PFSK-1 (cell line): ENCODE measurements around the gene FAM170B.

ENCODE experiments used
- FOXP2 ChIP-seq: optimal IDR thresholded peaks from 2 replicates; pipeline ENCODE3; 2011; ENCODE audit warnings: borderline replicate concordance, control low read depth, inconsistent platforms; ENCODE audit not compliant: insufficient read depth; ENCODE audit errors: extremely low read length, extremely low read depth
- POLR2AphosphoS5 ChIP-seq: IDR thresholded peaks from 2 replicates; pipeline ENCODE4 v1.6.1; 2012; ENCODE audit warnings: low read depth, mild to moderate bottlenecking, control low read depth, low read length, moderate library complexity
- SIN3A ChIP-seq: IDR thresholded peaks from 2 replicates; pipeline ENCODE4 v1.6.1; 2012; ENCODE audit warnings: mild to moderate bottlenecking, low read length, moderate library complexity, borderline replicate concordance; ENCODE audit not compliant: insufficient read depth
- TAF1 ChIP-seq: IDR thresholded peaks from 2 replicates; pipeline ENCODE4 v1.6.1; 2012; ENCODE audit warnings: low read length, control low read depth, borderline replicate concordance; ENCODE audit not compliant: insufficient read depth
- TF ChIP-seq, protein P1 (sequence below), 2 experiments: IDR thresholded peaks; 2 replicates each; pipeline versions ENCODE4 v1.6.1 to v1.8.0; 2011 to 2012; ENCODE audit warnings: low read depth in 2 of 2, low read length in 2 of 2, control low read depth in 1 of 2, inconsistent platforms in 1 of 2, mild to moderate bottlenecking in 1 of 2, moderate library complexity in 1 of 2; ENCODE audit not compliant: insufficient read depth in 1 of 2

Gene FAM170B

DNA sequence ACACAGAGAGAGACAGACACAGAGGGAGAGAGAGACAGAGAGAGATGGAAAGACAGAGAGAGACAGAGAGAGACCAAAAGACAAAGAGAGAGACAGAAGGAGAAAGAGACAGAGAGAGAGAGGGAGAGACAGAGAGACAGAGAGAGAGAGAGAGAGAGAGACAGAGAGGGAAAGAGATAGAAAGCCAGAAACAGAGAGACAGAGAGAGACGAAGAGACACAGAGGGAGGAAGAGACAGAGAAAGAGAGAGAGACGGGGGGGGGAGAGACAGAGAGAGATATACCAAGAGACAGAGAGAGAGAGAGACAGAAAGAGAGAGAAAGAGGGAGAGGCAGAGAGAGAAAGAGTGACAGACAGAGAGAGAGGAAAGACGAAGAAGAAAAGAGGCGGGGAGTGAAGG lies 28.7 kb downstream of the FAM170B start:
- TF ChIP-seq, protein P1, sequence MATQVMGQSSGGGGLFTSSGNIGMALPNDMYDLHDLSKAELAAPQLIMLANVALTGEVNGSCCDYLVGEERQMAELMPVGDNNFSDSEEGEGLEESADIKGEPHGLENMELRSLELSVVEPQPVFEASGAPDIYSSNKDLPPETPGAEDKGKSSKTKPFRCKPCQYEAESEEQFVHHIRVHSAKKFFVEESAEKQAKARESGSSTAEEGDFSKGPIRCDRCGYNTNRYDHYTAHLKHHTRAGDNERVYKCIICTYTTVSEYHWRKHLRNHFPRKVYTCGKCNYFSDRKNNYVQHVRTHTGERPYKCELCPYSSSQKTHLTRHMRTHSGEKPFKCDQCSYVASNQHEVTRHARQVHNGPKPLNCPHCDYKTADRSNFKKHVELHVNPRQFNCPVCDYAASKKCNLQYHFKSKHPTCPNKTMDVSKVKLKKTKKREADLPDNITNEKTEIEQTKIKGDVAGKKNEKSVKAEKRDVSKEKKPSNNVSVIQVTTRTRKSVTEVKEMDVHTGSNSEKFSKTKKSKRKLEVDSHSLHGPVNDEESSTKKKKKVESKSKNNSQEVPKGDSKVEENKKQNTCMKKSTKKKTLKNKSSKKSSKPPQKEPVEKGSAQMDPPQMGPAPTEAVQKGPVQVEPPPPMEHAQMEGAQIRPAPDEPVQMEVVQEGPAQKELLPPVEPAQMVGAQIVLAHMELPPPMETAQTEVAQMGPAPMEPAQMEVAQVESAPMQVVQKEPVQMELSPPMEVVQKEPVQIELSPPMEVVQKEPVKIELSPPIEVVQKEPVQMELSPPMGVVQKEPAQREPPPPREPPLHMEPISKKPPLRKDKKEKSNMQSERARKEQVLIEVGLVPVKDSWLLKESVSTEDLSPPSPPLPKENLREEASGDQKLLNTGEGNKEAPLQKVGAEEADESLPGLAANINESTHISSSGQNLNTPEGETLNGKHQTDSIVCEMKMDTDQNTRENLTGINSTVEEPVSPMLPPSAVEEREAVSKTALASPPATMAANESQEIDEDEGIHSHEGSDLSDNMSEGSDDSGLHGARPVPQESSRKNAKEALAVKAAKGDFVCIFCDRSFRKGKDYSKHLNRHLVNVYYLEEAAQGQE (IDR thresholded peaks at IDR 0.05; ENCODE audit: insufficient read depth in 1 of 2, low read depth in 2 of 2, low read length in 2 of 2), result no peak
- TF ChIP-seq SIN3A, result no peak
- TF ChIP-seq POLR2AphosphoS5, result no peak
- TF ChIP-seq TAF1, result no peak
- no peak for TF ChIP-seq FOXP2

DNA sequence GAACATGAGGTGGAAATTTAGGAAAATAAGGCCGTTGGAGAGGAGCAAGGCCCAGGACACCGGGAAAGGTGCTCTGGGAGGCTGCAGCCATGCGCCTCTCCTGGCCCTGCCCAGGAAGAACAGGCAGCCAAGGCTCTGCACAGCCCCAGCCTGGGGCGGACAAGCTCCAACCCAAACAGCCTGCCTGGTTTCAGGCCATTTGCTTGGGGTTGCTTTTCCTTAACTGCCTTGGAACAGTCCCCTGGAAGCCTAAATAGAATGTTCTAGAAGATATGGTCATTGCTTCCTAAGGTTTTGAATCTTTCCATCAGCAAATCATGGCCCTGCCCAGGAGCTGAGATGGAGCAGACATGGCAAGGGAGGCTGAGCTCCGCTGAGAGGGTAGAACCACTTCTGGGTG lies 29.5 kb downstream of the FAM170B start:
- no peak for TF ChIP-seq TAF1

- TF ChIP-seq FOXP2 (no peak), POLR2AphosphoS5 (no peak), TAF1 (no peak), SIN3A (no peak)
- TF ChIP-seq, protein P1 (IDR thresholded peaks at IDR 0.05; ENCODE audit: insufficient read depth in 1 of 2, low read depth in 2 of 2, low read length in 2 of 2), result no peak
Observed at GRCh38 chr10:49103761-49104160, 30.1 kb downstream of the FAM170B start.

GRCh38 chr10:49099046-49099445 lies 34.8 kb downstream of the FAM170B start:
- TF ChIP-seq FOXP2 (no peak), TAF1 (no peak)

DNA sequence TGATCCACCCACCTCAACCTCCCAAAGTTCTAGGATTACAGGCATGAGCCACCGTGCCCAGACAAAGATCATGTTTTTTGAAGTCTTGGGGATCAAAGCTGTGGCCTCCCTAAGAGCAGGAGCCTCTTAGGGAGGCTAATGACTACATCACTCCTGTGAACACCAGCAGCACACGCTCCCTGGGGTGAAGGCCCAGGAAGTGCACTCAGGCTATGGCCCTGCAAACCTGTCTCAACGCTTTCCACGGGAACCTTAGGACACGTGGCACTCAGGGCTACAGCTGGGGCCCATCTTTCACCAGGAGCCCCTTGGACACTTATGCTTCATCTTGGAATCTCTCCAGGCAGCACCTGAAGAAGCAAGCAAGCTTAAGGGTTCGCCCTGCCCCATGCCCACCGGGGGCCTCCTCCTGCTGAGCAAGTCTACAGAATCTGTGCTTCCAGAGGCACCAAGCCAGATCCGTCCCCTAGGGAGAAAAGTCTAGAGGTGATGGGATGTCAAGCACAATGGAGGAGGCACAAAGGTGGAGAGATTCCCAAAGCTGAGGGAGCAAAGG lies 36.9 kb downstream of the FAM170B start:
- TF ChIP-seq FOXP2, result no peak
- TF ChIP-seq, protein P1 (IDR thresholded peaks at IDR 0.05; ENCODE audit: insufficient read depth in 1 of 2, low read depth in 2 of 2, low read length in 2 of 2), result no peak
- TF ChIP-seq SIN3A, result no peak
- TF ChIP-seq TAF1, result no peak
- no peak for TF ChIP-seq POLR2AphosphoS5

DNA sequence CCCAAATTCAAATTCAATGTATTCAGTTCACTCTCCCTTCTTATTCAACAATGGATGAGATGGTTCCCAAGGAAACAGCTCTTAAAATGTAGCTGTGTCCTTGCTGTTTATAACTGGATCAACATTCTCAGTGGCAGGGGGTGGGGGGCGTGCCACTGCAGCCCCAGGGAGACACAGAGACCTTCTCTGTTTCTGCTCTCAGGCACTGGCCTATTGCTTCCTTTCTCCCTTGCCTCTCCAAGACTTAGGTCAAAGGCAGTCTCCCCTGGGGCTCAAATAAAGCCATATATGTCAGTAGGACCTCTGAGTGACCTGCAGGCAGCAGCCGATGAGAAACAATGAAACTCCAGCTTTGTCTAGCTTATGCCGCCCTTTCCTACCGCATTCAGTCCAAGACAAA lies 39.2 kb downstream of the FAM170B start:
- TF ChIP-seq FOXP2 (no peak), SIN3A (no peak), TAF1 (no peak), POLR2AphosphoS5 (no peak)
- TF ChIP-seq, protein P1 (IDR thresholded peaks at IDR 0.05; ENCODE audit: insufficient read depth in 1 of 2, low read depth in 2 of 2, low read length in 2 of 2), result no peak
